ENCODE results near the gene RHOF.

DNA sequence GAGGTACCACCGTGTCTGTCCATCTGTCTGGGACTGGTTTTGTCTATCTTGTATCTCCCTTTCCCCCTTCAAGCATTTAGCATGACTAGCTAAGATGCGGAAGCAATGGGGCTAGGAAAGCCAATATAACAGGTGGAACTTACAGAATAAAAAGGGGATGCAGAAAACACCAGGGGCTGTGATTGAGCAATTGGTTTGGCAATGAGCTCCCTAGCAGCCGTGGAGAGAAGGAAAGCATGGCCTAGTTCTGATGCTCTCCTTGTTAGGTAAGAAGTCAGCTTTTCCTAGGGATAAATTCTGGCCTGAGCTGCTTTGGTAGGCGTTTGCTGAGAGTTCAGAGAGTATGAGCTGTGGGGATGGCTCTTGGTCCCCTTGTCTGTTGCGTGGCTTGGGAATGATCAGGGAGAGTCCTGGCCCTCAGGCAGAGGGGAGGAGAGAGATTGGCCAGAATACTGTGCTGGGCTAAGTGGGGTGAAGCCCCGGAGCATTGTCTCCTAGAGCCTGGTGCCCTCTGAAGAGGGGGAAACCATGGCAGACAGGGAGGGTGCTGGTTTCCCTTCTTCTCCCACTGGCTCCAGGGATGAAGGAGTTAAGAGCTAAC lies 17.4 kb upstream of the RHOF start:
- no peak for TF ChIP-seq CTCF (IDR thresholded peaks at IDR 0.05)
- TF ChIP-seq POLR2A (IDR thresholded peaks at IDR 0.05), result no peak

All from breast epithelium (tissue), 3 donors.